Mucosa of descending colon (tissue), 3 donors: ENCODE measurements around the gene GPC3. TPM values are rescaled to one million over a fixed set of nuclear protein-coding genes. Genes with fewer than 3 reads are reported as not detected.
"Not testable (repeated sequence)": the region's sequence is repeated elsewhere in the genome, so short reads cannot be mapped to it uniquely, and the experiment has no call there.

Source experiments
- ATAC-seq: fragments of 200-7000 bp; cut with Tn5 transposase; one replicate; pipeline ENCODE4 v1.9.1; 2020; ENCODE audit warnings: mild to moderate bottlenecking, moderate library complexity
- DNase-seq, 3 donors: peaks; one replicate each; pipeline ENCODE4 v3.0.0-alpha.2; 2020
- H3K36me3 ChIP-seq: fragments of 200-600 bp; one replicate; pipeline ENCODE4 v1.8.0; 2021; ENCODE audit warnings: low read depth, mild to moderate bottlenecking
- H3K4me1 ChIP-seq: fragments of 200-600 bp; one replicate; pipeline ENCODE4 v1.8.0; 2021; ENCODE audit warnings: low read depth, mild to moderate bottlenecking
- H3K4me3 ChIP-seq: fragments of 200-600 bp; one replicate; pipeline ENCODE4 v1.8.0; 2021; ENCODE audit warnings: mild to moderate bottlenecking
- H3K9me3 ChIP-seq: fragments of 200-600 bp; one replicate; pipeline ENCODE4 v1.8.0; 2021; ENCODE audit warnings: mild to moderate bottlenecking
- intact Hi-C, 2 donors: fragments of 100-400 bp; cut with DNase I in 1 of 2; cut with micrococcal nuclease in 1 of 2; formaldehyde crosslinking; loops; one replicate each; pipeline versions ENCODE4 v1.11.0 to v1.11.1; 2022; cut with DNase I, micrococcal nuclease
- total RNA-seq, 3 donors: library from RNA; stranded (reverse); fragmentation: NEBNext Ultra II Directional in 2 of 3; extraction: Animal tissue kit (Norgen Biotek cat#: 25700) in 2 of 3; gene quantifications; one replicate each; pipeline versions ENCODE4 v1.2.1 to v1.2.4, GENCODE V29; 2021 to 2023
- TF ChIP-seq, protein P1 (sequence below): fragments of 200-600 bp; IDR thresholded peaks from one replicate; pipeline ENCODE4 v1.8.0; 2022; ENCODE audit warnings: antibody characterized with exemption, mild to moderate bottlenecking
- donor health status: DM: no; HTN: no; CAD: no; lungs with moderate emphysema.
- donor health status: DM: no; HTN: no; CAD: no.
- donor health status: DM: no; HTN: yes; CAD: no.

The GPC3 gene
- total RNA-seq, 3 donors from 2014 or later = 0.55 to 2.8 (median 2.1) TPM

DNA sequence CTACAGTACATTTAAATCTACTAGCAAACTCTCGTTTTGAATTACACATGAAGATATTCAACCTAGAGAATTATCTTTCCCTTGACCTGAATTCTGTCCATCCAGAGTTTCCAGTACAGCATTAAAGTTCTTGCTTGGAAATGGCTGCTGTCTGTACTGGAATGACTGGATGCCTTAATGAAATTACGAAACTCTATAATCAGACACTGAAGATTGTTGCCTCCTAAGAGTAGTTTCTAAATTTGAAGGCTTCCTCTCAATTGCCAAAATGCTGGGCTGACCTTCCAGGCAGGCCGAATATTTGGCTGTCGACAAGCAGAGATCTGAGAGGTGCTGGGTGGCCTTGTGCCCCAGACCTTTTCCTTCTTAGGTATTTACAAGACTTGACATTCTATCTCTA, 355.0 kb downstream of the GPC3 start:
- no peak overlapping the region for H3K4me3 ChIP-seq
- TF ChIP-seq, protein P1, sequence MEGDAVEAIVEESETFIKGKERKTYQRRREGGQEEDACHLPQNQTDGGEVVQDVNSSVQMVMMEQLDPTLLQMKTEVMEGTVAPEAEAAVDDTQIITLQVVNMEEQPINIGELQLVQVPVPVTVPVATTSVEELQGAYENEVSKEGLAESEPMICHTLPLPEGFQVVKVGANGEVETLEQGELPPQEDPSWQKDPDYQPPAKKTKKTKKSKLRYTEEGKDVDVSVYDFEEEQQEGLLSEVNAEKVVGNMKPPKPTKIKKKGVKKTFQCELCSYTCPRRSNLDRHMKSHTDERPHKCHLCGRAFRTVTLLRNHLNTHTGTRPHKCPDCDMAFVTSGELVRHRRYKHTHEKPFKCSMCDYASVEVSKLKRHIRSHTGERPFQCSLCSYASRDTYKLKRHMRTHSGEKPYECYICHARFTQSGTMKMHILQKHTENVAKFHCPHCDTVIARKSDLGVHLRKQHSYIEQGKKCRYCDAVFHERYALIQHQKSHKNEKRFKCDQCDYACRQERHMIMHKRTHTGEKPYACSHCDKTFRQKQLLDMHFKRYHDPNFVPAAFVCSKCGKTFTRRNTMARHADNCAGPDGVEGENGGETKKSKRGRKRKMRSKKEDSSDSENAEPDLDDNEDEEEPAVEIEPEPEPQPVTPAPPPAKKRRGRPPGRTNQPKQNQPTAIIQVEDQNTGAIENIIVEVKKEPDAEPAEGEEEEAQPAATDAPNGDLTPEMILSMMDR = no peak
- no peaks in the 10 kb centered on the region for H3K36me3 ChIP-seq
- no peaks in the 10 kb centered on the region for H3K4me1 ChIP-seq
- ATAC-seq (no peak), DNase-seq (no peak)
- intact Hi-C loops = no loop called here
- H3K9me3 ChIP-seq = no peaks in the 10 kb centered on the region

- Histone ChIP-seq H3K4me3 (no peak overlapping the region), H3K4me1 (no peaks in the 10 kb centered on the region), H3K9me3 (no peaks in the 10 kb centered on the region), H3K36me3 (no peaks in the 10 kb centered on the region)
- DNase-seq (no peak), ATAC-seq (no peak)
- TF ChIP-seq, protein P1 = no peak
- intact Hi-C loops = no loop called here
Measured at GRCh38 chrX:133627673-133628072, 357.7 kb downstream of the GPC3 start.

DNA sequence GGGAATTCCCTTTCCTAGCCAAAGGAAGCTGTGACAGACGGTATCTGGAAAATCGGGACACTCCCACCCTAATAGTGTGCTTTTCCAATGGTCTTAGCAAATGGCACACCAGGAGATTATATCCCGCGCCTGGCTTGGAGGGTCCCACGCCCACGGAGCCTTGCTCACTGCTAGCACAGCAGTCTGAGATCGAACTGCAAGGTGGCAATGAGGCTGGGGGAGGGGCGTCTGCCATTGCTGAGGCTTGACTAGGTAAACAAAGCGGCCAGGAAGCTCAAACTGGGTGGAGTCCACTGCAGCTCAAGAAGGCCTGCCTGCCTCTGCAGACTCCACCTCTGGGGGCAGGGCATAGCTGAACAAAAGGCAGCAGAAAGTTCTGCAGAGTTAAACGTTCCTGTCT, 364.0 kb downstream of the GPC3 start:
- ATAC-seq, H3K9me3 ChIP-seq, intact Hi-C loops, DNase-seq, H3K36me3 ChIP-seq, H3K4me3 ChIP-seq, H3K4me1 ChIP-seq: not testable (repeated sequence)

GRCh38 chrX:133611676-133612075, 373.7 kb downstream of the GPC3 start:
- TF ChIP-seq, protein P1 = no peak
- H3K4me1 ChIP-seq = no peaks in the 10 kb centered on the region
- intact Hi-C loops = no loop called here
- DNase-seq = no peak
- no peaks in the 10 kb centered on the region for H3K9me3 ChIP-seq
- H3K36me3 ChIP-seq = no peaks in the 10 kb centered on the region
- H3K4me3 ChIP-seq = no peak overlapping the region
- ATAC-seq = no peak

DNA sequence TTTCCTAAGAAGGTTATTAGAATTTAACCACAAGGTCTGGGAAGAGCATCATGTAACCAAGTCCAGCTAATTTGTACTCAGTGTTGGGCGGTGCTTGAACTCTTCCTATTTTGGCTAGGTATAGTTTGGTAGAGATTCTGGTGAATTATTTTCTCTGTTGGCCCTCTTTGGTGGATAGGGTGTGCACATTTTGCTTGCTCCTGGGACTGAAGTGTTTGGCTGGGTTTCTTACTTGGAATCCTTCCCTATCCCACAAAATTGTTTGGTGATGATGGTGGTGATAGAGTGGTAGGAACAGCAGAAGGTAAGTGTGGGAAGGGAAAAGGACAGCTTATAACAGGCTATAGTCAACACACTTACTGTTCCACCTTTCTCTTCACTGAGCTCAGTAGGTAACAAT, 375.3 kb downstream of the GPC3 start:
- H3K36me3 ChIP-seq = no peaks in the 10 kb centered on the region
- H3K4me1 ChIP-seq = no peaks in the 10 kb centered on the region
- no peak overlapping the region for H3K4me3 ChIP-seq
- no peaks in the 10 kb centered on the region for H3K9me3 ChIP-seq
- DNase-seq (no peak), ATAC-seq (no peak)
- intact Hi-C loops = no loop called here
- TF ChIP-seq, protein P1 = no peak

DNA sequence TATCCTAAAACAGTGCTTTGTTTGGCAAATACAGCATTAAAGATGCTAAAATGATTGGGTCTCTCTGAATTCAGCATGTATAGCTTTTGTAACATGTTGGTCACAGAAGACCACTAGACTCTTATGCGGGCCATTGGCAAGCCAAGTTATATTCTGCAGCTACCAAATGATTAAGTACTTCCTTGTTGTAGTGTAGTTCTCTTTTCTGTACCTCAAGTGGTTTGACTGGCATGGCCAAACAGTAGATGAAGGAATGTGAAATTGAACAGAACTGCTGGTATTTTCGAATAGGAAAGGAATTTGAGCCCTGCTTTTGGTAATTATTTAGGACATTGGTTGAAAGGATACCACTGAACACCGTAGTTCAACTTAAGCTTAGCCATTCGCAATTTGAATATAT, 376.2 kb downstream of the GPC3 start:
- TF ChIP-seq, protein P1 = no peak
- intact Hi-C loops = no loop called here
- ATAC-seq = no peak
- no peak overlapping the region for H3K4me3 ChIP-seq
- no peaks in the 10 kb centered on the region for H3K4me1 ChIP-seq
- DNase-seq = no peak
- H3K9me3 ChIP-seq = no peaks in the 10 kb centered on the region
- no peaks in the 10 kb centered on the region for H3K36me3 ChIP-seq
